ENCODE results near the gene CTNNAL1.
"Not testable (repeated sequence)": the region's sequence is repeated elsewhere in the genome, so short reads cannot be mapped to it uniquely, and the experiment has no call there.

CTNNAL1 gene

GRCh38 chr9:108921200-108921599, 92.1 kb downstream of the CTNNAL1 start:
- H3K9ac ChIP-seq (ENCODE audit: low read length): no peak overlapping the region
- H3K36me3 ChIP-seq (ENCODE audit: insufficient read depth, low read length): peaks cover 79% of the 10 kb centered on the region
- H3K4me1 ChIP-seq (ENCODE audit: insufficient read depth, low read length, severe bottlenecking): no peaks in the 10 kb centered on the region
- H3K4me2 ChIP-seq (ENCODE audit: low read length): no peak overlapping the region
- H3K27ac ChIP-seq (ENCODE audit: low read depth, low read length, poor library complexity, severe bottlenecking): no peak overlapping the region
- no peaks in the 10 kb centered on the region for H3K79me2 ChIP-seq (ENCODE audit: insufficient read depth, low read length)
- no peaks in the 10 kb centered on the region for H3K9me2 ChIP-seq (ENCODE audit: low read depth, low read length)
- no peaks in the 10 kb centered on the region for H4K20me1 ChIP-seq (ENCODE audit: insufficient read depth, low read length)
- H3K27me3 ChIP-seq (ENCODE audit: insufficient read depth, low read length): no peaks in the 10 kb centered on the region
- TF ChIP-seq CTCF (IDR thresholded peaks at IDR 0.05; ENCODE audit: low read length) (no peak), EZH2 (IDR thresholded peaks at IDR 0.05; ENCODE audit: borderline replicate concordance, low read length) (no peak)
- no peaks in the 10 kb centered on the region for H3K9me3 ChIP-seq (ENCODE audit: low read length)
- no peaks in the 10 kb centered on the region for H3F3A ChIP-seq (ENCODE audit: insufficient read depth, low read length)
- H3K4me3 ChIP-seq (ENCODE audit: low read depth, low read length, poor library complexity, severe bottlenecking): no peak overlapping the region
- H2AFZ ChIP-seq (ENCODE audit: low read length): no peak overlapping the region

- H3K4me1 ChIP-seq (ENCODE audit: insufficient read depth, low read length, severe bottlenecking); H3F3A ChIP-seq (ENCODE audit: insufficient read depth, low read length); H4K20me1 ChIP-seq (ENCODE audit: insufficient read depth, low read length); H3K9me2 ChIP-seq (ENCODE audit: low read depth, low read length); H3K27me3 ChIP-seq (ENCODE audit: insufficient read depth, low read length); H2AFZ ChIP-seq (ENCODE audit: low read length); H3K27ac ChIP-seq (ENCODE audit: low read depth, low read length, poor library complexity, severe bottlenecking); H3K9ac ChIP-seq (ENCODE audit: low read length); H3K79me2 ChIP-seq (ENCODE audit: insufficient read depth, low read length); H3K4me3 ChIP-seq (ENCODE audit: low read depth, low read length, poor library complexity, severe bottlenecking); H3K4me2 ChIP-seq (ENCODE audit: low read length); H3K9me3 ChIP-seq (ENCODE audit: low read length): not testable (repeated sequence)
- peaks cover 78% of the 10 kb centered on the region for H3K36me3 ChIP-seq (ENCODE audit: insufficient read depth, low read length)
These were observed 92.9 kb downstream of the CTNNAL1 start for GRCh38 chr9:108920401-108920800.

- no peak overlapping the region for H3K4me2 ChIP-seq (ENCODE audit: low read length)
These were observed 93.8 kb downstream of the CTNNAL1 start for GRCh38 chr9:108919517-108919916.

GRCh38 chr9:108913391-108913790, 99.9 kb downstream of the CTNNAL1 start:
- Histone ChIP-seq H3K4me2 (ENCODE audit: low read length) (no peak overlapping the region), H4K20me1 (ENCODE audit: insufficient read depth, low read length) (no peaks in the 10 kb centered on the region), H3K9me2 (ENCODE audit: low read depth, low read length) (no peaks in the 10 kb centered on the region), H3K36me3 (ENCODE audit: insufficient read depth, low read length) (peaks cover 69% of the 10 kb centered on the region), H3K4me3 (ENCODE audit: low read depth, low read length, poor library complexity, severe bottlenecking) (no peak overlapping the region), H3K9ac (ENCODE audit: low read length) (no peak overlapping the region), H3K9me3 (ENCODE audit: low read length) (no peaks in the 10 kb centered on the region), H3F3A (ENCODE audit: insufficient read depth, low read length) (no peaks in the 10 kb centered on the region), H3K27me3 (ENCODE audit: insufficient read depth, low read length) (no peaks in the 10 kb centered on the region), H3K79me2 (ENCODE audit: insufficient read depth, low read length) (no peaks in the 10 kb centered on the region), H2AFZ (ENCODE audit: low read length) (no peak overlapping the region), H3K27ac (ENCODE audit: low read depth, low read length, poor library complexity, severe bottlenecking) (no peak overlapping the region), H3K4me1 (ENCODE audit: insufficient read depth, low read length, severe bottlenecking) (no peaks in the 10 kb centered on the region)
- TF ChIP-seq EZH2 (IDR thresholded peaks at IDR 0.05; ENCODE audit: borderline replicate concordance, low read length): no peak
- no peak for TF ChIP-seq CTCF (IDR thresholded peaks at IDR 0.05; ENCODE audit: low read length)

More at GRCh38 chr9:108919517-108919916, 93.8 kb downstream of the CTNNAL1 start:
- Histone ChIP-seq H4K20me1 (ENCODE audit: insufficient read depth, low read length) (no peaks in the 10 kb centered on the region), H3K27me3 (ENCODE audit: insufficient read depth, low read length) (no peaks in the 10 kb centered on the region), H3K27ac (ENCODE audit: low read depth, low read length, poor library complexity, severe bottlenecking) (no peak overlapping the region), H3K79me2 (ENCODE audit: insufficient read depth, low read length) (no peaks in the 10 kb centered on the region), H3F3A (ENCODE audit: insufficient read depth, low read length) (no peaks in the 10 kb centered on the region), H3K9me3 (ENCODE audit: low read length) (no peaks in the 10 kb centered on the region), H2AFZ (ENCODE audit: low read length) (no peak overlapping the region), H3K9me2 (ENCODE audit: low read depth, low read length) (no peaks in the 10 kb centered on the region), H3K9ac (ENCODE audit: low read length) (no peak overlapping the region), H3K36me3 (ENCODE audit: insufficient read depth, low read length) (peaks cover 77% of the 10 kb centered on the region), H3K4me3 (ENCODE audit: low read depth, low read length, poor library complexity, severe bottlenecking) (no peak overlapping the region), H3K4me1 (ENCODE audit: insufficient read depth, low read length, severe bottlenecking) (no peaks in the 10 kb centered on the region)
- TF ChIP-seq EZH2 (IDR thresholded peaks at IDR 0.05; ENCODE audit: borderline replicate concordance, low read length): no peak

Data from OCI-LY1 (cell line).